Endothelial cell of umbilical vein (primary cell): ENCODE measurements around the gene MTARC2.

Source experiments
- CTCF ChIP-seq, 2 donors: IDR thresholded peaks; 1 replicate in 1 of 2; 2 replicates in 1 of 2; pipeline ENCODE4 v1.5.1; 2011; ENCODE audit warnings: low read length in 2 of 2, mild to moderate bottlenecking in 2 of 2, moderate library complexity in 2 of 2, control low read depth in 1 of 2, inconsistent platforms in 1 of 2, low read depth in 1 of 2; ENCODE audit not compliant: insufficient read depth in 1 of 2; ENCODE audit errors: extremely low read depth in 1 of 2
- JUN ChIP-seq: IDR thresholded peaks from 2 replicates; pipeline ENCODE4 v1.6.1; 2011; ENCODE audit warnings: borderline replicate concordance, low read depth; ENCODE audit not compliant: insufficient read length, insufficient read depth
- MAX ChIP-seq: IDR thresholded peaks from 2 replicates; pipeline ENCODE4 v1.6.1; 2011; ENCODE audit not compliant: insufficient read depth, insufficient read length
- POLR2A ChIP-seq: IDR thresholded peaks from 2 replicates; pipeline ENCODE4 v1.6.1; 2012; ENCODE audit warnings: low read depth, mild to moderate bottlenecking, control low read depth, low read length
- POLR2AphosphoS5 ChIP-seq: IDR thresholded peaks from 2 replicates; pipeline ENCODE4 v1.6.1; 2012; ENCODE audit warnings: low read depth, mild to moderate bottlenecking, control low read depth, low read length, moderate library complexity; ENCODE audit not compliant: insufficient read depth

DNA sequence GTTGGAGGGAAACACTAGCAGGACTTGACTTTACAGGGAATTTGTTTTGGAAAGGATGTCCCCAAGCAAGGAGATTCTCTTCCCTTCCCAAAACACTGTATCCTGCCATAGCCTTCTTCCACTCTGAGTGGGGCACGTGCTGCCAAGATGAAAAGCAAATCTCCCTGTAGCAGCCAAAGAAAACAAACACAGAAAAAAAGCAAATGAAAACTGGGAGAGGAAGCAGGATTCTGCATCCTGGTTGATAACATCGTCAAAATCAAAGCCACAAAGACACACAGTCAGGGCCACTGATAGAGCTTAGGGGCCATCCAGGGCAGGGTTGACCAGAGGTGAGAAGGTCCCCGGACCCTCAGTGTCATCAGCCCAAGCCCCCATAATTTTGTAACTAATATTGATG, 16.0 kb upstream of the MTARC2 start:
- peak; percentile 83 for TF ChIP-seq MAX
- TF ChIP-seq CTCF (IDR thresholded peaks at IDR 0.05; ENCODE audit: extremely low read depth in 1 of 2, insufficient read depth in 1 of 2, low read depth in 1 of 2, low read length in 2 of 2) = no peak
- TF ChIP-seq JUN = no peak
- TF ChIP-seq POLR2AphosphoS5 = peak; percentile 53
- TF ChIP-seq POLR2A = peak; percentile 29
